Smooth muscle cell of the umbilical artery (primary cell): ENCODE results near the gene THAP9. TPM values are rescaled to one million over a fixed set of nuclear protein-coding genes. Genes with fewer than 3 reads are reported as not detected.

Source experiments
- total RNA-seq: library from RNA; depleted of rRNA; stranded (reverse); fragments of >200 nt; gene quantifications from 2 replicates; pipeline ENCODE4 v1.2.3, GENCODE V29; 2014

THAP9 gene, protein sequence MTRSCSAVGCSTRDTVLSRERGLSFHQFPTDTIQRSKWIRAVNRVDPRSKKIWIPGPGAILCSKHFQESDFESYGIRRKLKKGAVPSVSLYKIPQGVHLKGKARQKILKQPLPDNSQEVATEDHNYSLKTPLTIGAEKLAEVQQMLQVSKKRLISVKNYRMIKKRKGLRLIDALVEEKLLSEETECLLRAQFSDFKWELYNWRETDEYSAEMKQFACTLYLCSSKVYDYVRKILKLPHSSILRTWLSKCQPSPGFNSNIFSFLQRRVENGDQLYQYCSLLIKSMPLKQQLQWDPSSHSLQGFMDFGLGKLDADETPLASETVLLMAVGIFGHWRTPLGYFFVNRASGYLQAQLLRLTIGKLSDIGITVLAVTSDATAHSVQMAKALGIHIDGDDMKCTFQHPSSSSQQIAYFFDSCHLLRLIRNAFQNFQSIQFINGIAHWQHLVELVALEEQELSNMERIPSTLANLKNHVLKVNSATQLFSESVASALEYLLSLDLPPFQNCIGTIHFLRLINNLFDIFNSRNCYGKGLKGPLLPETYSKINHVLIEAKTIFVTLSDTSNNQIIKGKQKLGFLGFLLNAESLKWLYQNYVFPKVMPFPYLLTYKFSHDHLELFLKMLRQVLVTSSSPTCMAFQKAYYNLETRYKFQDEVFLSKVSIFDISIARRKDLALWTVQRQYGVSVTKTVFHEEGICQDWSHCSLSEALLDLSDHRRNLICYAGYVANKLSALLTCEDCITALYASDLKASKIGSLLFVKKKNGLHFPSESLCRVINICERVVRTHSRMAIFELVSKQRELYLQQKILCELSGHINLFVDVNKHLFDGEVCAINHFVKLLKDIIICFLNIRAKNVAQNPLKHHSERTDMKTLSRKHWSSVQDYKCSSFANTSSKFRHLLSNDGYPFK
- 5.0 and 5.1 TPM in 2 replicates for total RNA-seq

DNA sequence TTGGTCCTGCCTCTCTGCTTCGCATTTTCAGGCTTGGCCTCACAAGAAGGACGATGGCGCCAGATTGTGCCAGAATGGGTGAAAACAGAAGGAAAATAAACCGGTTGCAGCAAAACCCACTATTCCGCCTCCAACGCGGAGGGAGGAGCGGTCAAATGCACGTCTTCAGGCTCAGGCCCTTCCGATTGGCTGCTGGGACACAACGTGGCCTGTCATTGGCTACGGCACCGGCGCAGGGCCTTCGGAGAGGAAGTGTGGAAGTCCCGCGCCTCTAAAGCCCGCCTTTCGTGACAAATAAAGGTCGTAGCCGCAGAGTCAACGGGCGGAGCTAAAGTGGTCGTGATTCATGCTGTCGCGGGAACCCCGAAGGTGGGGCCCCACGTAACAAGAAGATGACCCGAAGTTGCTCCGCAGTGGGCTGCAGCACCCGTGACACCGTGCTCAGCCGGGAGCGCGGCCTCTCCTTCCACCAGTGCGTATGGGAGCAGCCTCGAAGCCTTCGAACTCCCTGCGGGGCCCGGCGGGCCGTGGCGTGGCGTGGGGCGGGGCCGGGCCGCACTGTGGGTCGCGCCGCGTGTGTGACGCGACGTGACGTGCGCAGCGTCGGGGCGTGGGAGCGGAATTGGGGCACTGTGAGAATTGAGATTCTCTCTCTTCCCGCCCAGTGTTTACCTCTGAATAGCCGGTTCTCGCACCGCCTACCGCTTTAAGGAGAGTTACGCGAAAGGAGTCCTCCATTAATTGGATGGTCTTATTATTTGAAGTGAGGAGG, at the start of gene THAP9:
TSS of gene THAP9 (plus strand) at position 325 of the 772 bp plus-strand sequence. CDS start at position 393, 68 bp downstream.

DNA sequence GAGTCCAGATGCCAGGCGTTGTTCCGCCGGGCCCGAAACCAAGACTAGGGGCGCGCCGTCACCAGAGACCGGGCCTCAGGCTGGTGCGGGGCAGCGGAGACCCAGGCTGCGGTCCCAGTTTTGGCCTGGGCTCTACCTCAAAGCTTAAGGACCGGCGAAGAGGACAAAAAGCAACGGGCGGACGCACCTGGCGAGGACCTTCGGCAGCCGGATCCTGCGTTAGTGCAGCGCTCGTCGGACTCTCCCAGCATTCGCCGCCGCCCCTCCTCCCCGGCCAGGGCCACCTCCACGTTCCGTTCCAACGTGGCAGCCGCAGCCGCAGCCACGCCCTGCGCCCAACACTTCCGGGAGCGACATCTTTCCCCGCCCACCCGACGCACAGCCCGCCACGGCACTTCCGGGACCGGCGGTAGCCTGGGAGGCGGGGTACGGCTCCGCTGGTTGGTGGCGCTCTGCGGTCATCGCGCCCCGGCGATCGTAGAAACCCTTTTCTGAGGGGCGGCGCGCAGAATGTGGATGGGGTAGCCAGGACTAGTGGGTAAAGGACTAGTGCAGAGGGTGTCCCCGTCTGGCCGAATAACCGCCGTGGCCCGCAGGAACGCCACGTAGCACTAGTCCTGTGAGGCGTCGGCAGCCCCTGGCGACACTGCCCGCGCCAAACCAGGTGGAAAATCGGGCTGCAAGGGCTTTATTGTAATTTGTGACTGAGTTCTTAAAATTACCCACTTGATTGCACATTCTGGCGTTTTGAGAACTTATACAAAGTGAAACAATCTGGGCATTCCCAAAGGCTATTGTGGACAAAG, 9.4 kb upstream of the THAP9 start, which contains the start of gene SEC31A:
TSS of gene SEC31A (minus strand) at position 253 of the 806 bp plus-strand sequence. CDS start 9,217 bp downstream, outside the sequence.

Other genes with a start within 250 kb of the THAP9 start
- 12.2 and 13.5 TPM in 2 replicates for gene SCD5, start 101.9 kb upstream of the THAP9 start, total RNA-seq
- gene SEC31A, start 9.6 kb upstream of the THAP9 start, total RNA-seq = 436 and 544 TPM in 2 replicates
- 9.8 and 11.0 TPM in 2 replicates for gene LIN54, start 110.1 kb downstream of the THAP9 start, total RNA-seq
- 64.7 and 73.0 TPM in 2 replicates for gene COPS4, start 134.4 kb downstream of the THAP9 start, total RNA-seq
- not detected in 2 replicates for gene PLAC8, start 214.0 kb downstream of the THAP9 start, total RNA-seq